Right cardiac atrium (tissue), 5 donors: ENCODE results near the gene GRID2IP. TPM values are rescaled to one million over a fixed set of nuclear protein-coding genes. Genes with fewer than 3 reads are reported as not detected.
A peak's percentile ranks its signal among the peaks of the same experiment; 100 is the strongest.

Source experiments
- ATAC-seq, 2 donors: fragments of 200-7000 bp; cut with Tn5 transposase; one replicate each; pipeline versions ENCODE4 v1.8.0 to v1.9.1; 2020; ENCODE audit warnings: moderate library complexity in 2 of 2, mild to moderate bottlenecking in 1 of 2
- DNase-seq, 3 donors: peaks; one replicate each; pipeline ENCODE4 v3.0.0-alpha.2; 2020
- H3K27ac ChIP-seq: one replicate; pipeline ENCODE4 v1.5.1; 2013; ENCODE audit warnings: mild to moderate bottlenecking, low read length, control low read depth, moderate library complexity
- H3K27me3 ChIP-seq: one replicate; pipeline ENCODE4 v1.6.1; 2013; ENCODE audit not compliant: control insufficient read depth, insufficient read depth
- H3K4me1 ChIP-seq: one replicate; pipeline ENCODE4 v1.6.1; 2013; ENCODE audit warnings: low read length; ENCODE audit not compliant: control insufficient read depth, insufficient read depth
- H3K4me3 ChIP-seq: one replicate; pipeline ENCODE4 v1.5.1; 2013; ENCODE audit warnings: low read length, control low read depth
- H3K9me3 ChIP-seq: one replicate; pipeline ENCODE4 v1.6.1; 2013; ENCODE audit warnings: low read length; ENCODE audit not compliant: control insufficient read depth
- WGBS: extraction: QIAGEN DNeasy Blood & Tissue Kit; methylation state at CpG from one replicate; pipeline ENCODE4 v1.1.7; 2013; 5-methylcytosine and 5-hydroxymethylcytosine counted together
- intact Hi-C, 4 donors: fragments of 100-400 bp; cut with DNase I; formaldehyde crosslinking; loops; one replicate each; pipeline versions ENCODE4 v1.11.0 to v1.14.0; 2022 to 2023
- polyA plus RNA-seq: library from polyadenylated mRNA; stranded (reverse); fragments of 200-250 nt; gene quantifications from one replicate; pipeline ENCODE4 v1.2.3, GENCODE V29; 2013
- total RNA-seq, 4 donors: library from RNA; stranded (reverse); fragmentation: NEBNext Ultra II Directional; extraction: Animal tissue kit (Norgen Biotek cat#: 25700); gene quantifications; one replicate each; pipeline ENCODE4 v1.2.1, GENCODE V29; 2021
- donor health status: healthy with polysubstance abuse.
- donor health status: DM: no; HTN: yes; CAD: no.
- donor health status: DM: no; HTN: no; CAD: no.
- donor health status: DM: no; HTN: yes; CAD: no; lungs with severe emphysema.
- donor health status: DM: yes; HTN: yes; CAD: no.

The GRID2IP gene
- total and polyA plus RNA-seq, 5 donors = 0.05 to 0.20 (median 0.09) TPM; not detected in 2

DNA sequence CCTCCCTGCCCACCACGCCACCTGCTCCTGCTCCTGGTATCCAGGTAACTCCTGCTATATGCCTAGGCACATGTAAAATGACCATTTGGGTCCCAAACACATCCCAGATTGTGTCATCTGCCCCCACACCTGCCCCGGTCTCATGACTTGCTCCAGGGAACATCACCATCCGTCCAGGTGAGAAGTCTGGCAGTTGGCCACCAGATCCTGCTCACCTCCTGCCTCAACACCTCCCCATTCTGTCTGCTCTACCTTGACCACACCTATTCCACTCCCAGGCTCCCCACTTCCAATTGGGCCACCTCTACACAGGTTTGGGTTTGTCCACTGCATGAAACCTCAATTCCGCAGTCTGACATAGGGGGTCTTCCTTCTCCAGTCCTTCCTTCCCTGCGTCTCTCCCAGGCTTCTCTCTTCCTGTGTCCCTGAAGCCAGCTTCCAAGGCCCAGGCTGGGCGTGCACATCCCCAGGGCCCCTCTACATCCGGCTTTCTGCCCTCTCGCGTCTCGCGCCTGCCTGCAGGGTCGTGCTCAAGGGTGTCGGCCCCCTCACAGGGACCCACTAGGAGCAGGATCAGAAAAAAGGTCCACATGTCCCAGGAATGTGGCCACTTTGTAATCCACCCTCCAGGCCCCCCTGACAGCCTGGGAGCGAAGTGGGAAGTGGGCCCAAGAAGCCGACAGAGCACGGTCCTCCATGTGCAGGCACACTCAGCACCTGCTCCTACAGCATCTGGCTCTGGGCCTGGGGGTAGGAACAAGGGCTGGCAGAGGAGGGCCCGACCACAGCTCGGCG lies 54.2 kb downstream of the GRID2IP start:
- Histone ChIP-seq H3K4me1 (no peaks in the 10 kb centered on the region), H3K27ac (no peak overlapping the region), H3K4me3 (no peak overlapping the region), H3K27me3 (no peaks in the 10 kb centered on the region), H3K9me3 (no peaks in the 10 kb centered on the region)
- WGBS = 64% methylated on average over 19 of the region's 19 CpGs
- DNase-seq (no peak), ATAC-seq (peak in 1 of 2 donors; percentile 18)
- intact Hi-C loops = no loop called here

DNA sequence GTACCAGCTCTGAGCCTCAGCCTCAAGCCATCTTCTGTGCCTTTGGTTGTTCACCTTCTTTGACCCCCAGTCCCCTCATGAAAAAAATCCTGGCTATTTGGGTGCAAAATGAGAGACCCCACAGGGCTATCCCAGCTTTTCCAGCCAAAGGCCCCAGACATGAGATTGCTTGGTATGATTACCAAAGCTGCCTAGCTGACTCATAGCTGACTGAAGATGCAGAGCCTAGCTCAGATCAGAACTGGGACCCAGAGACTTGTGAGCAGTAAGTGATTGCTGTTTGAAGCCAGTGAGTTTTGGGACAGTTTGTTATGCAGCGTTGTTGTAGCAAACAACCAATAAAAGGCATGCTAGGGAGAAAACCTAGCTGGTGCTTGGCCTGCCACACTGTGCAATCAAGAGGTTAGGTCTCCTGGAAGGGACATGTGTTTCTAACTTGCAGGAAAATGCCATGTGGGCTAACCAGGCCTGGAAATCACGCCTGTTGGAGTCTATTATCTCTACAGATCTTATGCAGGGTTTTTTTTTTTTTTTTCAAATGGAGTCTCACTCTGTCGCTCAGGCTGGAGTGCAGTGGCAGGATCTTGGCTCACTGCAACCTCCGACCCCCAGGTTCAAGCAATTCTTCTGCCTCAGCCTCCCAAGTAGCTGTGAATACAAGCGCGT lies 55.5 kb downstream of the GRID2IP start:
- WGBS = 96% methylated on average over 6 of the region's 6 CpGs
- no peak for DNase-seq

DNA sequence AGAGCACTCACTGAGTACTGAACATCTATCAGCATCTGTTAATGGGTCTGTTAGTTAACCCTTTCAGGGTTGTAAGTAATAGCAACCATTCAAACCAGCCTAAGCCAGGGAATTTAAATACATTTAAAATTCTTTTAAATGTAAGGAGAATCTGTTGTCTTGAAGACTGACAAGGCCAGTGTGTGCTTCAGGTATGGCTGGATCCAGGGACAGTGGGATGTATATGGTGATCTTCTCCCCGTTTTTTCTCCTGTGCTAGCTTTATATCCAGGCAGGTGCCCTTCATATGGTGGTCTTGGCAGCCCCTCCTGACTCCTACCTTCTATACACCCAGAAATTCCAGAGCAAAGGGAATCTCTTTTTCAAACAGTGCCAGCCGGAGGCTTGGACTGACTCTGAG lies 56.9 kb downstream of the GRID2IP start:
- Histone ChIP-seq H3K4me3 (no peak overlapping the region), H3K4me1 (no peaks in the 10 kb centered on the region), H3K27me3 (no peaks in the 10 kb centered on the region), H3K9me3 (peaks cover 1% of the 10 kb centered on the region), H3K27ac (no peak overlapping the region)
- intact Hi-C loops = no loop called here
- DNase-seq (no peak), ATAC-seq (no peak)
- 81% methylated on average over 2 of the region's 2 CpGs for WGBS

More for the DNA sequence above, 55.5 kb downstream of the GRID2IP start:
- Histone ChIP-seq H3K27ac (no peak overlapping the region), H3K4me3 (no peak overlapping the region), H3K27me3 (no peaks in the 10 kb centered on the region), H3K9me3 (no peaks in the 10 kb centered on the region), H3K4me1 (no peaks in the 10 kb centered on the region)
- intact Hi-C loops = no loop called here
- no peak for ATAC-seq

DNA sequence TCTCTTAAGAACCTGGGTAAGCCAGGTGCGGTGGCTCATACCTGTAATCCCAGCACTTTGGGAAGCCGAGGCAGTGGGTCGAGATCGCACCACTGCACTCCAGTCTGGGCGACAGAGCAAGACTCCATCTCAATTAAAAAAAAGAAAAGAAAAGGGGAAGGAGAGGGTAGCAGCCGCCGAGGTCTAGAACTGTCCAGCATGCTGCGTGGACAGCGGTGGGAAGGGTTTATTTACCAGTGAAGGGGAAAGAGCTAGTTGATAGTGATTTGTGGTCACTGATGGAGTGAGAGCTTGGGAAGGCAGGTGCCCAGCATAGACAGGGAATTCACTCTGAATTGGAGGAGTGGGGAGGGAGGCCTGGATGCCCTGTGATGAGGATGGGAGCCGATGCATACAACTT lies 60.1 kb downstream of the GRID2IP start:
- ATAC-seq (no peak), DNase-seq (no peak)
- WGBS = 88% methylated on average over 10 of the region's 10 CpGs
- intact Hi-C loops = no loop called here
- H3K4me3 ChIP-seq = no peak overlapping the region
- peaks cover 1% of the 10 kb centered on the region for H3K9me3 ChIP-seq
- H3K27me3 ChIP-seq = no peaks in the 10 kb centered on the region
- no peak overlapping the region for H3K27ac ChIP-seq
- no peaks in the 10 kb centered on the region for H3K4me1 ChIP-seq

DNA sequence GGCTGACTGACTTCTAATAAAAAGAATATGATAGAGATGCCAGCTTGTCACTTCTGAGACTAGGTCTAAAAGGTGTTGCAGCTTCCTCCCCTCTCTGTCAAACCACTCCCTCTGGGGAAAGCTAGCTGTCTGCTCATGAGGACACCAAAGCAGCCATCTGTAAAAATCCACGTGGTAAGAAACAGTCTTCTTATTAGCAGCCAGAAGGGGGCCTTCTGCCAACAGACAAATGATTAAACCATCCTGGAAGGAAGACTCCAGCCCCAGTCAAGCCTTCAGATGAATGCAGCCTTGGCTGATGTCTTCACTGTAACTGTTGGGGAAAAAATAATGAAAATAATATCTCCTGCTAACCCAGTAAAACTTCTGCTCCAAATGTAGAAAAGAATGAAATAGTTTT lies 61.6 kb downstream of the GRID2IP start:
- no peaks in the 10 kb centered on the region for H3K4me1 ChIP-seq
- H3K9me3 ChIP-seq = peaks cover 1% of the 10 kb centered on the region
- H3K27ac ChIP-seq = no peak overlapping the region
- DNase-seq (no peak), ATAC-seq (no peak)
- no peaks in the 10 kb centered on the region for H3K27me3 ChIP-seq
- 23% methylated on average over 1 of the region's 1 CpG for WGBS
- intact Hi-C loops = no loop called here
- no peak overlapping the region for H3K4me3 ChIP-seq

DNA sequence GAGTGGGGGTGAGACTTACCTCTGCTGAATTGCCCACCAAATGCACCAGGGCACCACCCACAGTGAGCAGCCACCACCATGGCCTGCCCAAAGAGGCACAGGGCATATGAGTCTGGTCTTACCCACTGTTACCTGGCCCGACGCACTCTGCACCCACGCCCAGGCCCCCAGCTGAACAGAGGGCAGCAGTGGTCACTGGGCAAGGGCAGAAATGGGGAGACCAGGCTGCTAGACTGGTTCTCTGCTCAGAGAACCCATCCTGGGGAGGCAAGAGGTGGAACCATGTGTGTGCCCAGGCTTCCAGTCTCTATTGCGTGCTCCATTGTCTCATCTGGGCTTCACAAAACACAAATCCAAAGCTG lies 64.1 kb downstream of the GRID2IP start:
- no peak overlapping the region for H3K4me3 ChIP-seq
- ATAC-seq (no peak), DNase-seq (no peak)
- WGBS = 94% methylated on average over 4 of the region's 4 CpGs
- H3K27me3 ChIP-seq = no peaks in the 10 kb centered on the region
- H3K9me3 ChIP-seq = peaks cover 1% of the 10 kb centered on the region
- intact Hi-C loops = no loop called here
- no peak overlapping the region for H3K27ac ChIP-seq
- no peaks in the 10 kb centered on the region for H3K4me1 ChIP-seq

DNA sequence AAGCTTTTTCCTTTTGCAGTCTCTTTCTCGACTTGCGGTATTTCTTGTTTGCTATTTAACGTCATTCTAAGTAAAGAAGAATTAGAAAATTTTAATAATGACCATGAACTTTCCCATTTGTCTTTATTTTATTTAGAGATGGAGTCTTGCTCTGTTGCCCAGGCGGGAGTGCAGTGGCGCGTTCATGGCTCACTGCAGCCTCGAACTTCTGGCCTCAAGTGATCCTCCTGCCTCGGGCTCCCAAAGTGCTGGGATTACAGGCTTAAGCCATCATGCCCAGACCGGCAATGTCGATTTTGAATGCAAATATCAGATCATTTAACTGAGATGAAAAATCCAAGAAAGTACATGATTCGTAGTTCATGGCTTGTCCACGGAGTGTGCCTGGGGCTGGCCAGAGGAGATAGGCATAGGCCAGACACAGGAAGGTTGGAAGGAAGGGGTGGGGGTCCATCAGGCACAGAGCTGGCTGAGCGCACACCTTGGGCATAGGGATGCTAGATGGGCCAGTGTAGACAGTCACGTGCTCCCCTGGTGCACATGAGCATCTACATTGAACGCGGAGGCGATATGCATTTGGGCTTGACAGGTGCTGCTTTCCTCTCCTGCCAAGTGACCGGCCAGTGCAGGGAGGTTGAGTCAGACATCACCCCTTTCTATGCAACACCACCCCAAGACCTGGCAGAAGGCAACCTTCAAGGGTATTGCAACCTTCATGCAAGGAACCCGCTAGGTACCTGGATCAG lies 64.7 kb downstream of the GRID2IP start:
- H3K27ac ChIP-seq = no peak overlapping the region
- H3K27me3 ChIP-seq = no peaks in the 10 kb centered on the region
- H3K9me3 ChIP-seq = peaks cover 1% of the 10 kb centered on the region
- intact Hi-C loops = no loop called here
- H3K4me3 ChIP-seq = no peak overlapping the region
- H3K4me1 ChIP-seq = no peaks in the 10 kb centered on the region
- ATAC-seq (no peak), DNase-seq (no peak)
- 97% methylated on average over 19 of the region's 19 CpGs for WGBS

DNA sequence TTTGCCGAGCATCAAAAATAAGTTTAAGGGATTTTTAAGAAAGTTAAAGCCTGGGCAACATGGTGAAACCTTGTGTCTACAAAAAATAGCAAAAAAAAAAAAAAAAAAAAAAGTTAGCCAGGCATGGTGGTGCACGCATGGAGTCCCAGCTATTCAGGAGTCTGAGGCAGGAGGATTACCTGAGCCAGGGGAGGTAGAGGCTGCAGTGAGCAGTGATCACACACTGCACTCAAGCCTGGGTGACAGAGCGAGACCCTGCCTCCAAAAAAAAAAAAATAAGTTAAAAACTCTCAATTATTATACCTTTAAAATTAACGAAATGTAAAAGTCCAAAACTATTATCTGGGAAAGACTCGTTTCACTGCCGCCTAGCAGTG lies 68.5 kb downstream of the GRID2IP start:
- intact Hi-C loops = no loop called here
- WGBS = 21% methylated on average over 6 of the region's 6 CpGs
- no peaks in the 10 kb centered on the region for H3K9me3 ChIP-seq
- no peaks in the 10 kb centered on the region for H3K27me3 ChIP-seq
- peak overlapping the region; percentile 85 for H3K27ac ChIP-seq
- H3K4me1 ChIP-seq = no peaks in the 10 kb centered on the region
- H3K4me3 ChIP-seq = peak overlapping the region; percentile 94
- ATAC-seq (no peak), DNase-seq (no peak)

DNA sequence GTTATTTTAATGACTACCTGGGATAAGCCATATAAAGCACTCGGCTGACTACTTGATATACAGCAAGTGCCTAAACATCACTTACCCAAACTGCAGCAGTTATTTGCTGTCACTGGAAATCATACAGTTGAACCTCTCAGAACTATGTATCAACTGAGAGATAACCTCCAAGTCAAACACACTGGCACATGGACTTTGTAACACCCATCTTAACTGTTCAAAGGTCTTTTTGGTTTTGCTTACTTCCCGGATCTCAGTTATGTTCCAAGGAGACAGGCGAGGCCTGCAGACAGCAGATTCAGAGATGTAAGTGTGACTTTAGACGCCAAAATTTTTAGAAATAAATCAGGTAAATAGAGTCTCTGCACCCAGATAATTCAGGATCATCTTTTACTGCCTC lies 69.0 kb downstream of the GRID2IP start:
- Histone ChIP-seq H3K4me1 (no peaks in the 10 kb centered on the region), H3K27ac (no peak overlapping the region), H3K27me3 (no peaks in the 10 kb centered on the region), H3K9me3 (no peaks in the 10 kb centered on the region), H3K4me3 (peak overlapping the region; percentile 94)
- intact Hi-C loops = no loop called here
- 43% methylated on average over 4 of the region's 4 CpGs for WGBS
- DNase-seq = no peak
- ATAC-seq = no peak

DNA sequence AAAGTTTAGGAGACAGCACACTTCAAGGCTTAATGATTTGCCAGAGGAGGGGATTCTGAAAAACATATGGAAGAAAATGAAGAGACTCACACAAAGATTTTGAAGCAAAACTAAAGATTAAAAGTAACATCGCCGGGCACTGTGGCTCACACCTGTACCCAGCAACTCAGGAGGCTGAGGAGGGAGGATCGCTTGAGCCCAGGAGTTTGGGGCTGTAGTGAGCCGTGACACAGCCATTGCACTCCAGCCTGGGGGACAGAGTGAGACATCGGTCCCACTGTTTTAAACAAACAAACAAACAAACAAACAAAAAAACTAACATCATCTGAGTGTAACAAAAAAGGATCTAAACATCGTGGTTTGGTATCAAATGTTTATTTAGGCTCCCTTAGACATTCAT lies 69.8 kb downstream of the GRID2IP start:
- no peak overlapping the region for H3K27ac ChIP-seq
- H3K9me3 ChIP-seq = no peaks in the 10 kb centered on the region
- no peaks in the 10 kb centered on the region for H3K27me3 ChIP-seq
- intact Hi-C loops = loop anchor here in 1 of 4 donors (2.0 kb wide), 1 partner anchor 15 kb away; no protein-coding TSS in a partner anchor
- no peak for ATAC-seq
- WGBS = 64% methylated on average over 6 of the region's 6 CpGs
- DNase-seq = no peak
- no peak overlapping the region for H3K4me3 ChIP-seq
- H3K4me1 ChIP-seq = peaks cover 6% of the 10 kb centered on the region

DNA sequence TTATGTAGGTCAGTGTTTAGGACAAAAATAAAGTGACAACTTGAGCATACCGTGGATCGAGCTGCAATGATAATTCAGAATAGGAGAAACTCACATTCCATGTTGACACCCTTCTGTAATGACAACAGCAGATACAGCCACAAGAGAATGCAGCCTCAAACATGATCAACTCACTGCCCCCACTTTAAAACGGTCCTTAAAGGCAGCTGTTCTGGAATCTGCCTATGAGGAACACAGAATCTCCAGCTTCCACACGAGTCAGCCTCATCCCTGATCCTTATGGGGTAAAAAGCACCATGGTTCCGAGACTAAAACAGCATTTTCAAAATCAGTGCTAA lies 71.0 kb downstream of the GRID2IP start:
- intact Hi-C loops = loop anchor here in 1 of 4 donors (2.0 kb wide), 1 partner anchor 13 kb away; no protein-coding TSS in a partner anchor
- 27% methylated on average over 5 of the region's 5 CpGs for WGBS
- Histone ChIP-seq H3K27ac (no peak overlapping the region), H3K27me3 (no peaks in the 10 kb centered on the region), H3K9me3 (no peaks in the 10 kb centered on the region), H3K4me1 (peaks cover 6% of the 10 kb centered on the region), H3K4me3 (no peak overlapping the region)
- ATAC-seq (no peak), DNase-seq (no peak)
